K562 (cell line): ENCODE results near the gene NTRK2. TPM values are rescaled to one million over a fixed set of nuclear protein-coding genes. Genes with fewer than 3 reads are reported as not detected.

Source experiments
- CREB3L1 ChIP-seq: fragments of 450-650 bp; IDR thresholded peaks from 2 replicates; pipeline ENCODE4 v1.6.1; 2014; ENCODE audit warnings: low read depth, mild to moderate bottlenecking, moderate library complexity, borderline replicate concordance
- CTCFL ChIP-seq: IDR thresholded peaks from 2 replicates; pipeline ENCODE4 v1.6.1; 2011; ENCODE audit warnings: borderline replicate concordance, low read depth, mild to moderate bottlenecking, moderate library complexity, low read length; ENCODE audit not compliant: insufficient read depth, poor library complexity, severe bottlenecking
- GATAD2A ChIP-seq: fragments of 450-650 bp; IDR thresholded peaks from 2 replicates; pipeline ENCODE4 v1.6.1; 2017
- PHB2 ChIP-seq: fragments of 450-650 bp; IDR thresholded peaks from 2 replicates; pipeline ENCODE4 v1.6.1; 2017; ENCODE audit warnings: low read depth
- SFPQ ChIP-seq: fragments of 200-400 bp; formaldehyde crosslinking; IDR thresholded peaks from 2 replicates; pipeline ENCODE4 v1.6.1; 2017; ENCODE audit warnings: mild to moderate bottlenecking, low read depth, low read length, moderate library complexity
- SRF ChIP-seq, 2 experiments: fragments of 250-450, 450-650 bp in 1 of 2; sonication (Bioruptor Pico) in 1 of 2; sonication (generic) in 1 of 2; formaldehyde crosslinking; IDR thresholded peaks; 2 replicates each; pipeline versions ENCODE4 v1.5.0 to v1.5.1; 2020 to 2022; ENCODE audit warnings: mild to moderate bottlenecking in 1 of 2, missing genetic modification reagents in 1 of 2
- polyA plus RNA-seq, 8 experiments: library from polyadenylated mRNA; depleted of rRNA in 4 of 8; stranded (reverse) in 5 of 8; unstranded in 3 of 8; fragments of >200 nt; fragmentation: Nextera tagmentation in 2 of 8; fragmentation: Illumina TruSeq in 1 of 8; extraction: Ambion mirVana in 2 of 8; extraction: Trizol in 1 of 8; gene quantifications; 2 replicates each; pipeline versions ENCODE4 v1.2.1 to v1.2.3, GENCODE V29; 2011 to 2014; ENCODE audit warnings: inconsistent platforms in 1 of 8, missing spikeins in 1 of 8
- total RNA-seq, 7 experiments: library from RNA; depleted of rRNA in 6 of 7; stranded (reverse); fragments of >200 nt in 6 of 7; fragmentation: Illumina TruSeq in 2 of 7; extraction: Trizol in 2 of 7; gene quantifications; 2 replicates each; pipeline versions ENCODE4 v1.2.1 to v1.2.3, GENCODE V29; 2011 to 2021; ENCODE audit warnings: low replicate concordance in 1 of 7

NTRK2 gene
- total and polyA plus RNA-seq, 9 of the 15 experiments (the other 6 are each of a cell fraction or from before 2014, with no cell fraction given), result not detected

- no peak for TF ChIP-seq CREB3L1
- TF ChIP-seq CTCFL, result no peak
- no peak for TF ChIP-seq PHB2
- TF ChIP-seq GATAD2A, result no peak
- no peak for TF ChIP-seq SFPQ
- no peak for TF ChIP-seq SRF (CRISPR knock-in tag; IDR thresholded peaks at IDR 0.05)
Measured at GRCh38 chr9:84731696-84732095, 62.2 kb downstream of the NTRK2 start (continued).
